ENCODE results near the gene NECAB2.

The NECAB2 gene

GRCh38 chr16:83994087-83994486, 26.0 kb downstream of the NECAB2 start:
- peak; percentile 81 to 93 (median 88) for DNase-seq

- DNase-seq = peak in 1 of 4 experiments; percentile 22
Measured at GRCh38 chr16:83994703-83995102, 26.7 kb downstream of the NECAB2 start.

- DNase-seq = peak in 2 of 4 experiments; percentile 21 to 31
Measured at GRCh38 chr16:83995754-83996153, 27.7 kb downstream of the NECAB2 start.

GRCh38 chr16:83996481-83997252, 28.6 kb downstream of the NECAB2 start:
- no peak for DNase-seq

- DNase-seq = no peak
Measured at GRCh38 chr16:83998091-83998490, 30.0 kb downstream of the NECAB2 start.

- no peak for DNase-seq
Measured at GRCh38 chr16:84000989-84001642, 33.1 kb downstream of the NECAB2 start.

- no peak for DNase-seq
Measured at GRCh38 chr16:84001726-84002125, 33.7 kb downstream of the NECAB2 start.

DNA sequence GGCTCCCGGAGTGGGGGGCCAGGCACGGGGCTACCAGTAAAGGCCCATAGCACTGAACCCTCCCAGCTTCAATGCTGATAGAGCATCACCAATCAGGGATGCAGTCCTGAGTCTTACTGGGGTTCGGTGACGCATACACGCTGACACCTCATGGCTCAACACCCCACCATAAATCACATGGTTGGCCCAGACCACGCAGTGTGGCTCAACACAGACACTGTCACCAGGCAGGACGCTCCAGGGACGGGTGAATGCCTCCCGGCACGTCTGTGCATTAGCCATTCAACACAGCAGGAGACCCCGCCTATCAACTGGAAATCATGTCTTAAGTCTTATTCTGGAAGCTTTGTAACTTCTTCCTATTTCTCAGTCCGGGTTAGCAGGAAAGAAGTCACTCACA, 35.0 kb downstream of the NECAB2 start:
- no peak for DNase-seq

GRCh38 chr16:84004442-84004841, 36.4 kb downstream of the NECAB2 start:
- no peak for DNase-seq

DNA sequence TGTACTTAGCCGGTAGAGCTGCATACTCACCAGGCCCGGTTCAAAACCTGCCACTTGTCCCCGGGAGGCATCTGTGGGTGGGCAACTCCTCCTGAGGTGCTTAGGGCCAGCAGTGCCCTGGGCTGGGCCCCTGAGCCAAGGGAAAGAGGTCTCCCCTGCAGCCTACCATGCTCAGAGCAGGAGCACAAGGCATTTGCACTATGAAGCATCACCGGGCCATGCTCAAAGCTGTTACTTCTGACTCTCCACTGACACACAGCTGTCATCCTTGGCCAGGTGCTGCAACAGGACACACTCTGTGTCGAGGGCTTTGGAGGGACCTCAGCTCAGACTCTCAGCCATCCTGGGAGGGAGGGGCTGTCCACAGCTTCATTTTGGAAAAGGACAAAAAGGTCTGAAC, 37.3 kb downstream of the NECAB2 start:
- no peak for DNase-seq

GRCh38 chr16:84007520-84007919, 39.5 kb downstream of the NECAB2 start:
- DNase-seq = no peak

GRCh38 chr16:84007965-84008364, 39.9 kb downstream of the NECAB2 start:
- DNase-seq = no peak

GRCh38 chr16:84009282-84009681, 41.2 kb downstream of the NECAB2 start:
- no peak for DNase-seq

DNA sequence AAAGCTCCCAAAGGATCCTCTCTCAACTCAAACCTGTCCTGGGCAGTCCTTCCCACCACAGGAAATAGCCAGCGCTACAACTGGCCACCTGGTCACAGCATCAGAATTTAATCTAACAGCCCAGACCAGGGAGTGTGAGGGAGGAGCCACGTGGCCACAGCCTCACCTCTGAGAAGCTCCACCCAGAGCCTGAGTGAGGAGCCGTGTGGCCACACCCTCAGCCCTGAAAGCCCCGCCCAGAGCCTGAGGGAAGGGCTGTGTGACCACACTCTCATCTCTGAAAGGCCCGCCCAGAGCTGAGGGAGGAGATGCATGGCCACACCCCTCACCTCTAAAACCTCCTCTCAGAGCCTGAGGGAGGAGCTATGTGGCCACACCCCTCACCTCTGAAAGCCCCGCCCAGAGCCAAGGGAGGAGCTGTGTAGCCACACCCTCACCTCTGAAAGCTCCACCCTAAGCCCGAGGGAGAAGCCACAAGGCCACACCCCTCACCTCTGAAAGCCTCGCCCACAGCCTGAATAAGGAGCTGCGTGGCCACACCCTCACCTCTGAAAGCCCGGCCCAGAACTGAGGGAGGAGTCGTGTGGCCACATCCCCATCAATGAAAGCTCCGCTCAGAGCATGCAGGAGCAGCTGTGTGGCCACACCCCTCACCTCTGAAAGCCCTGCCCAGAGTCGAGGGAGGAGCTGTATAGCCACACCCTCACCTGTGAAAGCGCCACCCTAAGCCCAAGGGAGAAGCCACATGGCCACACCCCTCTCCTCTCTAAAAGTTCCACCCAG, 45.9 kb downstream of the NECAB2 start:
- peak; percentile 28 to 59 (median 50) for DNase-seq

DNA sequence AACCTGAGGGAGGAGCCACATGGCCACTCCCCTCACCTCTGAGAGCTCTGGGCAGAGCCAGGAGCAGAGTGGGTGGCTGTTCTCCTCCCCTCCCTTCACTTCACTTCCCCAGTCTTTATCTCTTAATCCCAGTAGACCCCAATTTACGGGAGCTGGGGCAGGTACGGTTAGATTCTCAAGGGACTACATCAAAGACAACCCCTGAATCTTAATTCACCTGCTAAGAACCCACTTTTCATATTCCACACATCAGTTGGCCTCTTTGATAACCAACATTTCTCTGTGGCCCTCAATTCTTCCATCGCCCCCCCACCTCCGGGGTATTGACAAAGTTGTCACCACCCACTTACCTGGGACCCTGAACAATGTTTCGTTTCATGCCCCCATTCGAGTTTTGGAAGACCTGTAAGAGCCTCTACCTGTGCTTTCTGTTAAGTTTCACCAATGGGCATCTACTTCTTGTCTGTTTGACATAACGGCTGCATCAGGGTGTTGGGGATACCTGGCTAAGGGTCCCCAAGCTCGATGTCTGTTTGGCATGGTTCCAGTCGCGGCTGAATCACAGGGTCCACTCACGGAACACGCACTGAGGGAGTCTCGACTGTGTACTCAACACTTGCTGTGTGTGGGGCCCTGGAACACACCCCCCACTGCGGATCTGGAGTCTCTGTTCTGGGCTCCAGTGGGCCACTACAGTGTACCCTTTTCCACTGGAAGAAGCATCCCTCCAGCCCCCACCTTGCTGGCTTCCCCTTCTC, 46.7 kb downstream of the NECAB2 start:
- no peak for DNase-seq

DNA sequence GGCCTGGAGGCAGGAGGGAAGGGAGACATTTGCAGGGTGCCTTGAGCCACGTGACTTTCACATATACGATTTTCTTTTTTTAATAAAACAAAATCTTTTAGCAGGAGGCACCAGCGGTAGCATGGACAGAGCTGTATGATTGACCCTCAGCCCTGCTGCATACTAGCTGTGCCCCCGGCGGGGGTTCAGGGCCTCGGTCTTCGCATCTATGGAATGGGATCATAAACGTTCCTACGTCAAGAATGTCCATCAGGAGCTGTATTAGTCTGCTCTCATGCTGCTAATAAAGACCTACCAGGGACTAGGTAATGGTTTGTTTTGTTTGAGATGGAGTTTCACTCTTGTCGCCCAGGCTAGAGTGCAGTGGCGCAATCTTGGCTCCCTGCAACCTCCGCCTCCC, 47.4 kb downstream of the NECAB2 start:
- DNase-seq = no peak

- DNase-seq = no peak
Measured at GRCh38 chr16:84016477-84016876, 48.4 kb downstream of the NECAB2 start.

DNA sequence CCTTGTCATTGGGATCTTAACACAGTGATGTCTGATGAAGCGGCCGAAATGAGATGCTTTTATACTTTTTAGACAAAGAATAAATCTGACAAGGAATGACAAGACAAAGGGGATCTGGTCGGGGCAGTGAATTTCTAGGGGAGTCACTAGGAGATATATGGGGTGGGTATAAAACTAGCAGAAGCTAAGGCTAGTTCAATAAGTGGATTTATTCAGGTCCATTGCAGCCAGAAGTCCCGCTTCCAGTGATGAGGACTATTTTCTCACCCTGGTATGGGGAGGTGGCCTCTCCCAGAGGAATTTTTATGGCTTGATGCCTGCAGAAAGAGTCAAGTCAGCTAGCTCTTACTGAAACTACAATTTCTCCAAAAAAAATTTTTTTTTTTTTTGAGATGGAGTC, 50.7 kb downstream of the NECAB2 start:
- no peak for DNase-seq

GRCh38 chr16:84020353-84020752, 52.3 kb downstream of the NECAB2 start:
- no peak for DNase-seq

DNA sequence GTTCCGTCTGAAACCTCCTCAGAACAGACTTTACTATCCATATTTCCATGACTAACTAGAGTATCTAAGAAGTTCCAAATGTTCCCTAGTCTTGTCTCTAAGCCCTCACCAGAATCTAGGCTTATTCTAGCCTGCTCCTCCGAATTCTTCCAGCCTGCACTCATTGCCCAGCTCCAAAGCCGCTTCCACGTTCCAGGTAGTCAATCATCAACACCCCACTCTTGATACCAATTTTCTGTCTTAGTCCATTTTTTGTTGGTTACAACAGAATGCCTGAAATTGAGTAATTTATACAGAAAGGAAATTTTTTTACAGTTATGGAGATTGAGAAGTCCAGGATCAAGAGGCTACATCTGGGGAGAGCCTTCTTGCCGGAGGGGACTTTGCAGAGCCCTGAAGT, 53.4 kb downstream of the NECAB2 start:
- no peak for DNase-seq

GRCh38 chr16:84022644-84023043, 54.6 kb downstream of the NECAB2 start:
- no peak for DNase-seq

- no peak for DNase-seq
Measured at GRCh38 chr16:84024854-84025253, 56.8 kb downstream of the NECAB2 start.

GRCh38 chr16:84026606-84027005, 58.6 kb downstream of the NECAB2 start:
- DNase-seq = no peak

Data from suppressor macrophage (primary cell).